VCaP (cell line): ENCODE data around the gene MOB3A.
A peak's percentile ranks its signal among the peaks of the same experiment; 100 is the strongest.

Experiments
- H3K27ac ChIP-seq: fragments of 450-650 bp; 2 replicates; pipeline ENCODE4 v1.5.1; 2017
- TF ChIP-seq, protein P1 (sequence below): fragments of 450-650 bp; conservative IDR thresholded peaks from 2 replicates; pipeline ENCODE4 v1.5.1; 2017; ENCODE audit warnings: mild to moderate bottlenecking, moderate library complexity

MOB3A gene

DNA sequence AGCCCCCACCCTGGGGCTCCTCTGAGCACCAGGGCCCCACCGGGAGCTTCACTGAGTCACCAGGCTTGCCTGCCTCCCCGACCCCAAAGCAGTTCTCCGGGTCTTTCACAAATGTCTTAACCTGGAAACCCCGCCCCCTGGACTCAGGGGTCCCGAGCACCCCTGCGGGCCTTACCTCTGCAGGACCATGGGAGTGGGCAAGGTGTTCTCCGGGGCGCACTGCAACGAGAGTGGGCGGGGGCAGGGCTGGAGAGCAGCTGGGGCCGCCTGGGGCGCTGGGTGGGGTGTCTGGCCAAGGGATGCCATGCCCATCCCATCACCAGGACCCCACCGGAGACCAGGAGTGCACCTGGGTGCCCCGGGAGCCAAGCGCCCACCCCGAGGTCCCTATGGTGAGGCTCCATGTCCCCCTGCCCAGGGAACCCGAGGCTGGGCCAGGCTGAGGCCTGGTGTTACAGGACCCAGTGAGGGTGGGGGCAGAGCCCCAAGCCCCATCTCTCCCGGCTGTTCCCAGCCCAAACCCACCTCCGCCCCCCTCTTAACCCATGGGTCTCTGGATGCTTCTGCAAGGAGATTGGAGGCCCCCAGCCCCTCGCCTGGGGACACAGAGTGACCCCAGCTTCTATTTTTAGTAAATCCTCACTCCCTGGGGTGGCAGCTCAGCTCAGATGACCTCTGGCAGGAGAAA is 56.0 kb downstream of the MOB3A start:
- H3K27ac ChIP-seq = peak overlapping the region; percentile 78; the same call in 1 of the 2 replicates

DNA sequence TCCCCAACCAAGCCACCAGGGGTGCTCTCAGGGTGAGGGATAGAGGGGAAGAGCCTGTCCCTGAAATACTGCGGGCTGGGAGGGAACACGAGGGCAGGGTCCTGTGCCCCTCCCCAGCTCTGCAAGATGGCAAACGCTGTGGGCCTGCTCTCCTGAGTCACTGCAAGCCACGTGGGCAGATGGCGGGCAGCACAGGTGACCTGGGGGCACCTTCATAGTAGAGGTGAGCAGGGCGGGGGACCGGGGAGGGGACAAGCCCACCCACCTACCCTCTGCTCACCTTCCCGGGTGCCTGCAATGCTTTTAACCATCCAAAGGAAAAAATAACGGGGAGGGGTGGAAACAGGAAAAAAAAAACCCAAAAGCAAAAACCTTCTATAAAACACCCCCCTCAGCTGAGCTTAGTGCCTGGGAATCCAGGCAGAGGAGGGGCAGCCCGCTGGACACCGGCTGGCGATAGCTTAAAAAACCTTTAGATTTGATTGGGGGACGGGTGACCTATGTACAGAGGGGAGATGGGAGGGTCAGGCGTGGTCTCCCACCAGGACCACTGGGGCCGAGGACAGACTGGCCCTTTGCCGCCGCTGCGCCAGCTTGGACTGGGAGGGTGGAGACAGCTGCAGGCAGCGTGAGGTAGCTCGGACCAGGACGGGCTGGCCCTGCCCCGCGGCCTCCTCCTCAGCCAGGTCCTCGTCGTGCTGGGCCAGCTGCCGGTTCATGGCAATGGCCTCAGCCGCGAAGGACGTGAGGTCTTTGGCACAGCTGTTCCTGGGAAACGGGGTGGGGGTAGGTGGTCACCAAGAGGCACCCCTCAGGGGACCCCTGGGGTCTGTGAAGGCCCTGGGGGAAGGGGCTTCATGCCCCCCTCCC is 56.8 kb downstream of the MOB3A start:
- TF ChIP-seq, protein P1, sequence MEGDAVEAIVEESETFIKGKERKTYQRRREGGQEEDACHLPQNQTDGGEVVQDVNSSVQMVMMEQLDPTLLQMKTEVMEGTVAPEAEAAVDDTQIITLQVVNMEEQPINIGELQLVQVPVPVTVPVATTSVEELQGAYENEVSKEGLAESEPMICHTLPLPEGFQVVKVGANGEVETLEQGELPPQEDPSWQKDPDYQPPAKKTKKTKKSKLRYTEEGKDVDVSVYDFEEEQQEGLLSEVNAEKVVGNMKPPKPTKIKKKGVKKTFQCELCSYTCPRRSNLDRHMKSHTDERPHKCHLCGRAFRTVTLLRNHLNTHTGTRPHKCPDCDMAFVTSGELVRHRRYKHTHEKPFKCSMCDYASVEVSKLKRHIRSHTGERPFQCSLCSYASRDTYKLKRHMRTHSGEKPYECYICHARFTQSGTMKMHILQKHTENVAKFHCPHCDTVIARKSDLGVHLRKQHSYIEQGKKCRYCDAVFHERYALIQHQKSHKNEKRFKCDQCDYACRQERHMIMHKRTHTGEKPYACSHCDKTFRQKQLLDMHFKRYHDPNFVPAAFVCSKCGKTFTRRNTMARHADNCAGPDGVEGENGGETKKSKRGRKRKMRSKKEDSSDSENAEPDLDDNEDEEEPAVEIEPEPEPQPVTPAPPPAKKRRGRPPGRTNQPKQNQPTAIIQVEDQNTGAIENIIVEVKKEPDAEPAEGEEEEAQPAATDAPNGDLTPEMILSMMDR = no peak

More for the DNA sequence above, 56.0 kb downstream of the MOB3A start:
- TF ChIP-seq, protein P1 = no peak

DNA sequence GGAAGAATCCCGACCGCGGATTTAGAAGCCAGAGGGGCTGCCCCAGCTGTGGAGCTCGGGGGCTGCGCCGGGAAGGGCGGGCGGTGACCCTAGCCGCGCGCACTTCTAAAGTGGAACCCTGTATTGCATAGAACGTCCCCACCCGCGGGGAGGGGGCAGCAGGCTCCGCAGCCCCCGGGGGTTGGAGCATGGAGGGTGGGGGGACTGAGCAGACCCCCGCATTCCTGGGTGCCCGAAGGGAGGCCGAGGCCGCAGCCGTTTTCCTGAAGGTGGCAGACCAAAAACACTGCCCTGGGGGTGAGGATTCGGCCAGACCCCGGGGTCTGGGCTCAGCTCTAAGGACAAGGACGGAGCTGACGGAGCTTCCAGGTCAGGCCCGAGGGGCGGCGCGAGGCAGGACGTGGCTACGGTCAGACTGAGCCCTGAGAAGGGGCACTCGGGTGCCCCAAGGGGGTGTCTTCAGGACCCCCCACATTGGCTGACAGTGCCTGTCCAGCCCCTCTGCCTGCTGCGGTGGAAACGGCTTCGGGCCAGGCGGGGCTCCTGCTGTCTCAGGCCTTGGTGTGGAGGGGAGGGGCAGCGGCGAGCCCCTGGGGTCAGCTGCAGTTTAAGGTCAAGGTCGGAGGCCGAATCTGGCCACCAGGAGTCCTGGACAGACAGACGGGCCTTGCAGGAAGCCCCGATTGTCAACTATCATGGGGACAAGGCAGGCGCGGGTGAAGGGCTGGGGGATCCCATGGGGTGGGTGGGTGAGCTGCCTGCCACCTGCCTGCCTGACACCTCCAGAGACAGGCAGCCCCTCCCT is 57.6 kb downstream of the MOB3A start:
- no peak overlapping the region for H3K27ac ChIP-seq
- TF ChIP-seq, protein P1 = no peak

More for the DNA sequence above, 56.8 kb downstream of the MOB3A start:
- H3K27ac ChIP-seq = no peak overlapping the region

DNA sequence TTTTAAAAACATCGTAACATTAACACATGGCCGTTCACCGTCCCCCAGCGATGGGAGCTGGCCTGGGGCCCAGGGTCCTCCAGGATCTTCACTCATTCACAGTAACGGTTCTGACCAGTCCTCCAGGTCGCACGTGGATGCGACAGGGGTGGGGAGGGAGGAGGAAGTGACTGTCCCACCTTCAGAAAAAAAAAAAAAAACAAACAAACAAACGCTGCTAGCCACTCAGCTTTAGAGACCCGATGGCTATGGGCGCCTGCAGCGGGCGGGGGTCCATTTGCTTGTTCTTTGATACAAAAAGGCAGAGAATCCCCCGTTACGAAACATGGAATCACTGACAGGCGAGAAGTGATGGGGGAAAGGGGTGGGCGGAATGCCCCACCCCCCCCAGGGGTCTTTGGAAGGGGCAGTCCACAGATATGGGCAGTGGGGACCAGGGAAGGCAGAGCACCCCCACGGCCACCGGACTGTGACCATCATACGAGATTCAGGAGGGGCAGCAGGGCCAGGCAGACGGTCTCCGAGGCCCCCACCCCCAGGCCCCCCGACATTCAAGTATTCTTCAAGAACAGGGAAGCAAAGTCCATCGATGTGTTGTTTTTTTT is 58.4 kb downstream of the MOB3A start:
- no peak overlapping the region for H3K27ac ChIP-seq
- TF ChIP-seq, protein P1 = no peak

DNA sequence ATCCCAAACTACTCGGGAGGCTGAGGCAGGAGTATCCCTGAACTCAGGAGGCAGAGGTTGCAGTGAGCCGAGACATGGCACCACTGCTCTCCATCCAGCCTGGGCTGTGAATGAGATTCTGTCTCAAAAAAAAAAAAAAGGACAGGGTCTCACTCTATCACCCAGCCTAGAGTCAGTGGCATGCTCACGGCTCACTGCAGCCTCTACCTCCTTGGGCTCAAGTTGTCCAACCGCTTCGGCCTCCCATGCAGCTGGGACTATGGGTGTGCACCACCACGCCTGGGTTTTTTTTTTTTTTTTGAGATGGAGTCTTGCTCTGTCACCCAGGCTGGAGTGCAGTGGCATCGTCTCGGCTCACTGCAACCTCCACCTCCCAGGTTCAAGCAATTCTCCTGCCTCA is 59.7 kb downstream of the MOB3A start:
- TF ChIP-seq, protein P1 = no peak
- no peak overlapping the region for H3K27ac ChIP-seq

DNA sequence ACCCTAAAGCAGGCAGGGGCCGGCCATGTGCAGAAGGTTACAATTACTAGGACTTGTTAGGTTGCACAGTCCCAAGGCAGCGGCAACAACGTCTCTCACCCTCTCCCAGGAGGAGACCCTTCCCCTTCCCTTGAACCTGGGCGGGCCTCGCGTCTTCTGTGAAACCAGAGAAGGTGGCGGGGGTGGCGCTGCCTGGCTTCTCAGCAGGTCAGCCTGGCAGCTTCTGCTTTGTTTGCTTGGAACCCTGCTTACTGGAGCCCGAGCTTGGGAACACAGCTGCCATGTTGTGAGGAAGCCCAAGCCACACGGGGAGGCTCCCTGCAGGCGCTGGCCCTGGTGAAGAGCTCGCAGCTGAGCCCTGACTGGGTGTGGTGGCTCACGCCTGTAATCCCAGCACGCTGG is 60.5 kb downstream of the MOB3A start:
- no peak overlapping the region for H3K27ac ChIP-seq
- TF ChIP-seq, protein P1 = no peak
